ENCODE measurements around the gene BCL2L12. TPM values are rescaled to one million over a fixed set of nuclear protein-coding genes. Genes with fewer than 3 reads are reported as not detected.

The BCL2L12 gene
- total RNA-seq, 2 donors from 2014 or later: 12.0 to 12.5 TPM

Small RNA genes lying within 50 kb of the gene (microRNA-seq; reads per million reads assigned to microRNA genes)
- gene MIR5088: 0 to 0.27 reads per million in 2 donors

Other genes starting within 250 kb of the BCL2L12 start
- not detected for gene PTH2, start 242.5 kb upstream of the BCL2L12 start, total RNA-seq
- gene GFY, start 240.5 kb upstream of the BCL2L12 start, total RNA-seq: not detected
- 1 to 10 TPM; 1.7 to 2.5 TPM for gene SLC17A7, start 224.4 kb upstream of the BCL2L12 start, total RNA-seq
- gene PIH1D1, start 214.1 kb upstream of the BCL2L12 start, total RNA-seq: 10 to 100 TPM; 32.2 to 42.5 TPM
- 10 to 100 TPM; 16.8 to 17.5 TPM for gene ALDH16A1, start 212.7 kb upstream of the BCL2L12 start, total RNA-seq
- gene FLT3LG, start 191.7 kb upstream of the BCL2L12 start, total RNA-seq: 1 to 10 TPM; 4.9 to 6.0 TPM
- gene RPL13A, start 178.3 kb upstream of the BCL2L12 start, total RNA-seq: 1,000 to 10,000 TPM; 1,559 to 1,594 TPM
- 1,000 to 10,000 TPM; 1,060 to 1,184 TPM for gene RPS11, start 169.5 kb upstream of the BCL2L12 start, total RNA-seq
- 100 to 1,000 TPM; 156 to 202 TPM for gene FCGRT, start 153.3 kb upstream of the BCL2L12 start, total RNA-seq
- 10 to 100 TPM; 27.3 to 34.9 TPM for gene RCN3, start 137.9 kb upstream of the BCL2L12 start, total RNA-seq
- 10 to 100 TPM; 43.6 to 48.6 TPM for gene NOSIP, start 85.4 kb upstream of the BCL2L12 start, total RNA-seq
- gene PRRG2, start 84.6 kb upstream of the BCL2L12 start, total RNA-seq: 1 to 10 TPM in 1 of 2 donors, under 1 TPM in 1; 0.68 to 1.1 TPM
- 10 to 100 TPM; 12.9 to 15.9 TPM for gene PRR12, start 74.8 kb upstream of the BCL2L12 start, total RNA-seq
- gene RRAS, start 25.8 kb upstream of the BCL2L12 start, total RNA-seq: 10 to 100 TPM; 85.6 to 95.0 TPM
- gene SCAF1, start 23.7 kb upstream of the BCL2L12 start, total RNA-seq: 10 to 100 TPM; 38.6 to 46.9 TPM
- 10 to 100 TPM; 46.3 to 48.1 TPM for gene IRF3, start 76 bp upstream of the BCL2L12 start, total RNA-seq
- 100 to 1,000 TPM; 137 to 159 TPM for gene PRMT1, start 11.3 kb downstream of the BCL2L12 start, total RNA-seq
- 1 to 10 TPM; 1.1 to 1.2 TPM for gene ADM5, start 23.7 kb downstream of the BCL2L12 start, total RNA-seq
- gene CPT1C, start 25.2 kb downstream of the BCL2L12 start, total RNA-seq: 1 to 10 TPM; 4.7 to 5.1 TPM
- 1 to 10 TPM in 1 of 2 donors, under 1 TPM in 1; 0.76 to 1.1 TPM for gene TSKS, start 97.4 kb downstream of the BCL2L12 start, total RNA-seq
- gene AP2A1, start 101.1 kb downstream of the BCL2L12 start, total RNA-seq: 10 to 100 TPM; 68.0 to 77.8 TPM
- gene FUZ, start 147.4 kb downstream of the BCL2L12 start, total RNA-seq: 10 to 100 TPM; 11.0 to 16.2 TPM
- 10 to 100 TPM; 48.7 to 55.6 TPM for gene MED25, start 152.4 kb downstream of the BCL2L12 start, total RNA-seq
- gene PTOV1, start 185.2 kb downstream of the BCL2L12 start, total RNA-seq: 100 to 1,000 TPM; 113 to 122 TPM
- 10 to 100 TPM; 38.7 to 54.5 TPM for gene PNKP, start 201.6 kb downstream of the BCL2L12 start, total RNA-seq
- gene AKT1S1, start 211.4 kb downstream of the BCL2L12 start, total RNA-seq: 10 to 100 TPM; 33.5 to 36.6 TPM
- 10 to 100 TPM; 28.3 to 36.0 TPM for gene TBC1D17, start 211.8 kb downstream of the BCL2L12 start, total RNA-seq
- under 1 TPM; 0.34 to 0.38 TPM for gene IL4I1, start 231.0 kb downstream of the BCL2L12 start, total RNA-seq

All from left cardiac atrium (tissue), 2 donors.